ENCODE results near the gene TCP11.

TCP11 gene

DNA sequence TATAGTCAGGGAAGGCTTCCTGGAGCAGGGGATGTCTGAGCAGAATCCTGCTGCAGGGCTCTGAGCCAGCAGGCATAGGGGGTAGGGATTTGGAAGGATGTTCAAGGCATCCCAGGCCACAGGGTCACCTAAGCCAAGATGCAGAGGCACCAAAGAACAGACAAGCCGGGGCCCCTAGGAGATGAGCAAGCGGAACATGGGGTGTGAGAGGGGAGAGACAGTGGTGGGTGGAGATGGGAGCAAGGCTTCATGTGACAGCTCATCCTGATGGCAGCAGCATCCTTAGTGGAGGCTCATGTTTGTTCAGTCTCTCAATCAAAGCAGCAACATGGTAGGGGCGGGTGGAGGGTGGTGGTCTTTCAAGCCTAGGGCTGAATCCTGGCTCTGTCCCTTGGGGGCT, 29.8 kb upstream of the TCP11 start:
- no peak for DNase-seq

DNA sequence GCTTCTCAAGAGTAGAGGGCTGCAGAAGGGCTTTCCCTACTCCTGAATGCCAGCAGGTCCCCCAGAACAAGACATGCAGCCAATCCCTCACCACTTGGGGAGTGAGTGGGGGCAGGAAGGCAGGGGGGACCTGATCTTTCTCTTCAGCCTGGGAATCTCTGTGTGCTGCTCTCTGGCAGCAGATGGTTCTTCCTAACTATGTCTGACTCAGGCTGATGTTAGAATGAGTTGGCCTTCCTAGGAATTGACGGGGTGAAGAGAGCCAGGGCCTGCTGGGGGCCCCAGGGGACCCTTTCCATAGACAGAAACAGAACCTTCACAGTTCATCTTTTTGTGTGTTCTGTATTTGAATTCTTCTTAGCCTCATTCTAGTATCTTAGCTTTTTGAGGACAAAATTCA, 29.0 kb upstream of the TCP11 start:
- DNase-seq: no peak

- no peak for DNase-seq
Measured at GRCh38 chr6:35168461-35168861, 27.3 kb upstream of the TCP11 start.

DNA sequence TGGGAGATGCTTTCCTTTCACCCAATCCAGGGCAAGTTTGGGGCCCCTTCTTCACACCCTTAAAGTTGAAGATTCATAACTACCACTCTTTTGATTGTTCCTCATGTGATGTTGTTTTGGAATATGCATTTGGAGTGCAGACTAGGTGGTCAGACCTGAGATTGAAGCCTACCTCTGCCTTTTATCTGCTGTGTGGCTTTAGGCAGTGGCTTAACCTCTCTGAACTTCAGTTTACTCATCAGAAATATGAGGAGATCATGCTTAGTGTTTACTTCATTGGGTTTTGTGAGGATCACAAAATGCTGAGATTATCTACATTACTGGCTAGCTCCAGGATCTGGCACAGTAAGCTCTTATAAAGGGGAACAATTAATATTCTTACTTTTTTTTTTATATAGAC, 26.4 kb upstream of the TCP11 start:
- DNase-seq: no peak

GRCh38 chr6:35166520-35166919, 25.4 kb upstream of the TCP11 start:
- DNase-seq: no peak

DNA sequence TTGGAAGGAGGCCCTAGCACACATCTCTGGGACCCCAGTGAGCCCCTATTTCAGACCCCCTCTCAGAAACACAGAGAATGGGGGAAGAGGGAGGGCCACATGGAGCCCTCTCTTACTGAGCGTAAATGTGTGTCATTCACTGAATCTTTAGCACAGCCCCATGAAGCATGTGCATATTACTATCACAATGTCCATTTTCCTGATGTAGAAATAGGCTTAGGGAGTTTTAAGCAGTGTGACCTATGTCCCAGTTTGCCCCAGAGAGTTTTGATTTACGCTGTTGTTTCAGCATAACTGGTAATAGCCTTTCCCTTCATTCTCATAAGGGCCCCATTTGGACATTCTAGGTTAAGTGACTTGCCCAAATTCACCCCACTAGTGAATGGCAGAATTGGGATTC, 25.0 kb upstream of the TCP11 start:
- no peak for DNase-seq

DNA sequence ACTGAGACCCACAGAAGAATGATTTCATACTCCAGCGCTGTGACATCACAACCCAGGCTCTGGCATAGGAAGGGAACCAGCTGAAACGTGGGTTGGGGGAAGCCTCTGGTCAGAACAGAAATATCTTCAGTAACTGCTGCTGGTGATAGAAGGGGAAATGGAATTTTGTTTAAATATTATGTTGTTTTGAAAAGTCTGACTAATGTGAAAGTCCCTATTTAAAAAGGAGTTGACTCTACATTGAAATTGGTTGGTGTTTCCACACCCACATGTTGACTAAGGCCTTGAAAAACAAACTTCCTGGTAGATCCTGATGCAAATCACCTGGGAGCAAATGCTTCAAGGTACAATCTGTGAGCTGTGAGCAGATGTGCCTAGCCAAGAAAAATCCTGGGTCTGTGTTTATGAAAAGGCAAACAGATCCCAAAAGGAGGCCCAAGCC, 24.5 kb upstream of the TCP11 start:
- DNase-seq: no peak

DNA sequence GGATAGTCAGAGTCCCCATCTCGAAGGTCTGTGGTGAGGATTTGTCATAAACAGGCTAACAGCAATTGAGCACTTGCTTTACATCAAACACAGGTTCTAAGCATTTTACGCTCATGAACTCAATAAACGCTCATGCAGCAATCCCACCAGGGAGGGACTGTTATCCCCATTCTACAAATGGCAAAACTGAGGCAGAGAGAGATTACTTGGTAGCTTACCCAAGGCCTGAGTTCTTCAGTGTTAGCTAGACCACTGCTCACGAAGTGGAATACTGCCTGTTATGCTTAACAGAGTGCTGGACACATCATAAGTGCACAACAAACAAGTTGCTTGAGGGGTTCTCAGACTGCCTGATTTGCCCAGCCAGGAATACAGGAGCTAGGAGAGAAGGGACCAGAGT, 23.7 kb upstream of the TCP11 start:
- no peak for DNase-seq

DNA sequence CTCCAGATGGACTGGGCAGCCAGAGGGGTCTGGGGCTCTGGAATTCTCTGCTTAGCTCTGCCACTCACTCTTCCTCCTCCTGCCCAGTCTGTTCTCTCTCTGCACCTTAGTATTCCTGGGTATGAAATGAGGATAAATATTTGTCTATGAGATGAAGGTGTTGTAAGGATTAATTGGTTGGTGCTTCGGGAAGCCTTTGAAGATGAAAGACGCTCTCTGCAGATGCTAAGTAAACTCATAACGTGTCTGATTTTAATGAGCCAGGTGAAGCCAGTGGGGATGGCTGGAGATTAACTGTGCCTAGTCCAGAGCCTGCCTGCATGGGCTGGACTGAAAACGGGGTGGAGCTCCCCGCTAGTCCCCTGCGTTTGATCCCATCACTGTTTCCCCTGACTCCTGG, 23.1 kb upstream of the TCP11 start:
- no peak for DNase-seq

DNA sequence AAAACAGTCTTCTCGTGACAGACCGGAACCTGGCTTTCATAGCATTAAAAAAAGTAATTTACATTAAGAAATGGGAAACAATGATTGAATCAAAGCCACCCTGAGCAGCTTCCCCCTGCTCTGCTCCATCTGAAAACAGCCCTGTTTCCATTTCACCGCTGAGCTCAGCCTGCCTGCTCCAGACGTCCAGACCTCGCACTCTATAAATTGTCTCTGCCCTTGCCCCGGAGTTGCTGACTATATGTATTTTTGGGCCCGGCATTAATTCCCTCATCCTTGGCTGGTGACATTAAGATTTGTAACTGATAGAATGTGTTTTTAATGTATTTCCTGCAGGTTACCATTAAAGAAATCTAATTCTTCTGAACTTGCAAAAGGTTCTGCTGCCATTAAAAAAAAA, 22.7 kb upstream of the TCP11 start:
- no peak for DNase-seq

- no peak for DNase-seq
Measured at GRCh38 chr6:35161776-35162607, 20.9 kb upstream of the TCP11 start.

GRCh38 chr6:35161266-35161665, 20.1 kb upstream of the TCP11 start:
- DNase-seq: no peak

GRCh38 chr6:35160642-35161041, 19.5 kb upstream of the TCP11 start:
- DNase-seq: no peak

- DNase-seq: no peak
Measured at GRCh38 chr6:35158520-35158919, 17.4 kb upstream of the TCP11 start.

DNA sequence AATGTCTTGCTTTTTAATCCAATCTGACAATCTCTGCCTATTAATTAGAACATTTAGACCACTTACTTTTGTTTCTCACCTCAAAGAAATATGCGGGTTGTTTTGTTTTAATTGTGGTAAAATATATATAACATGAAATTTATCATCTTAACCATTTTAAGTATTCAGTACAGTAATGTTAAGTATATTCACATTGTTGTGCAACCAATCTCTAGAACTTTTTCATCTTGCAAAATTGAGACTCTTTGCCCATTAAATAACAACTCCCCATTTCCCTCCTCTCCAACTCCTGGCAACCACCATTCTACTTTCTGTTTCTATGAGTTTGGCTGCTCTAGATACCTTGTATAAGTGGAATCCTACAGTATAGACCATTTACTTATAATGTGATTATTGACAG, 13.8 kb upstream of the TCP11 start:
- DNase-seq: no peak

GRCh38 chr6:35154262-35154661, 13.1 kb upstream of the TCP11 start:
- no peak for DNase-seq

- no peak for DNase-seq
Measured at GRCh38 chr6:35152067-35152707, 11.0 kb upstream of the TCP11 start.

DNA sequence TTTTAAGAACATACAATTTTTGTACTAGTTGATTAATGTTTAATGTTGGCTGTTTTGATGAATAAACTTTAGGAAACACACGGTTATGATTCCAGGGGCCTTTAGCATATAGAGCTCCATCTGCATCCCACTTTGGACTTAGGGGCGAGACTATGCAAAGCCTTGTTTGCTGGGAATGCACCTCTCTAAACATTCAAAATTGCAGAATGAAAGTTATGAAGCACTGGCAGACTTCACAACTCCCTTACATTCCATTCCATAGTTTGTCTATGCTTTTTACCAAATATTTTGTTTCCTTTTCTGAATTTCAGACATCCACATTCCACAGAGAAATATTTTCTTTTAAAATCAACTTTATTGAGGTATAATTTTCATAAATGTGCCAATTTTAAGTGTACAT, 10.3 kb upstream of the TCP11 start:
- no peak for DNase-seq

DNA sequence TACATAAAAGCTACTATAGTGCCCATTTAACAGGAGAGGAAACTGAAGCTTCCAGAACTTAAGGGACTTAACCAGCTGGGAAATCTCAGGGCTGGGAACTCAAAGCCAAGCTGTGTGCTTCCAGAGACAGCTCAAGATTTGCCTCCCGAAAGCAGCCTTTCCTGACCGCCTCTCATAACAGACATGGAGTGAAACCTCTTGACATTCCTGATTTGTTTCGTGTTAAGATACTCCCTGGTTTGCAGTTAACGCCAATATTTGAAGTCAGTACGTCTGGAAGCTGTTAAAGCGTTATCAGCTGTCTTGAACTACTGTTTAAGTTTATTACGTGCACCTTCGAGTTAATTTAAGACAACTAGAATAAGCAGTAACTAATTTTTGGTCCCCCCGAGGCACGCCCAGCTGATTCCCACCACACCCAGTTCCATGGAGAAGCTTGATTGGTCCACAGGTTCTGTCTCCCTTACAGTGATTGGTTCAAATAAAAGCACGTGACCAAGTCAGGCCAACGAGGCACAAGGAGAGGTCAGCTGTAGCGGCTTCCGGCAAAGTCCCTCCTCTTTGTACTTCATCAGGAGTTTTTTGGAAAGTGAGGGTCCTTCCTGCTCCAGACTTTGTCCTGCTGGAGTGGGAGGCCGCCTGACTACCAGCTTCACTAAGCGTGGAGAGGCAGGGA, 8.9 kb upstream of the TCP11 start:
- DNase-seq: no peak

- DNase-seq: no peak
Measured at GRCh38 chr6:35148167-35148741, 7.1 kb upstream of the TCP11 start.

DNA sequence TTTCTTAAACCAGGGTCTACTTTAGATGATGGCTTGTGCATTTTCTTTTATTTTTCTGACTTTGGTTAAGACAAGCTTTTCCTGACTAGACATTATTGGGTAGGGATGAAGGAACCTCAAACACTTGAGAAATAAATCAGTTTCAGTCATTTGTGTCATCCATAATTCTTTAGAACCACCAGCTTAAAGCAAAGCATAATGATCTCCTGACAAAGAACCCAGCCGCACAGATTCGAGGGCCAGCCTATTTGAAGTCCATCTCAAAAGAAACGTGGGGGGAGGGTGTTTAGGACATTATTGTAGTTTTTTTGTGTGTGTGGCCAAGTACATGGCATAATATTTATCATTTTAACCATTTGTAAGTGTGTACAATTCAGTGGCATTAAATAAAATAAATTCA, 6.3 kb upstream of the TCP11 start:
- no peak for DNase-seq

DNA sequence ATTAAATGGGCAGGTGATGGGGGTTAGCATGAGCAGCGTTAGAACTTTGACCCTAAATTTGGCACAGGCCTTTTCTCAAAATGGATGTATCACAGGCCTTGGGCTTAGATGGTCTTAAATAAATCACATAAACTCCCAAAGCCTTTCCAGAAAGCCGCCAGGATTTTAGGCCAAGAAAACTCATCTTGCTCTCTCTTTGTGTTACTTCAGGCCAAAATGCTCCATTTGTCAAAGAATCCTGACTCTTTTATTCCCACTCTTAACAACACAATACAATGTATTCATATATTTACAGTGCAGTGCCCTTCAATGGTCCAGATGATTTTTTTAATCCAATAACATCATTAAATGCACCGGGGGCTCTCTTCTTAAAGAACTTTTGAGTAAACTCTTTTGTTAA, 5.9 kb upstream of the TCP11 start:
- no peak for DNase-seq

GRCh38 chr6:35146453-35146852, 5.3 kb upstream of the TCP11 start:
- DNase-seq: no peak

- no peak for DNase-seq
Measured at GRCh38 chr6:35145757-35146156, 4.6 kb upstream of the TCP11 start.
